ENCODE results near the gene AP4S1.
"Not testable (repeated sequence)": the region's sequence is repeated elsewhere in the genome, so short reads cannot be mapped to it uniquely, and the experiment has no call there.

Gene AP4S1

GRCh38 chr14:31003284-31003683, 22.2 kb upstream of the AP4S1 start:
- Histone ChIP-seq H3K4me3 (no peak overlapping the region), H3K27ac (no peak overlapping the region)

GRCh38 chr14:31004007-31004406, 21.4 kb upstream of the AP4S1 start:
- H3K27ac ChIP-seq = not testable (repeated sequence)

DNA sequence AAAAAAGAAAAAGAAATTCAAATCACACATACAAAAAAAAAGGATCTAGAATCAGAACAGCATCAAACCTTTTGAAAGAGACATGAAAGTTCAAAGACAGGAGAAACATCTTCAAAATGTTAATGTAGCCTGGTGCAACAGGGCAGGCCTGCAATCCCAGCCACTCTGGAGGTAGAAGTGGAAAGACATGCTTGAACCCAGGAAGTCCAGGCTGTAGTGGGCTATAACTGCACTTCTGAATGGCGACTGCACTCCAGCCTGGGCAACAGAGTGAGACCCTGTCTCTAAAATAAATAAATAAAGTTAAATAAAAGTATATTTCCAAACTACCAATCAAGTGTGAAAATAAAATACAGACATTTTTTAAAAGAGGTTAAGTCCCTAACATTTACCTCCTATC, 18.7 kb upstream of the AP4S1 start:
- no peak overlapping the region for H3K4me3 ChIP-seq
- H3K27ac ChIP-seq = no peak overlapping the region

More at GRCh38 chr14:31004007-31004406, 21.4 kb upstream of the AP4S1 start:
- H3K4me3 ChIP-seq = not testable (repeated sequence)

GRCh38 chr14:31009836-31010574, 15.4 kb upstream of the AP4S1 start:
- Histone ChIP-seq H3K4me3 (no peak overlapping the region), H3K27ac (no peak overlapping the region)

DNA sequence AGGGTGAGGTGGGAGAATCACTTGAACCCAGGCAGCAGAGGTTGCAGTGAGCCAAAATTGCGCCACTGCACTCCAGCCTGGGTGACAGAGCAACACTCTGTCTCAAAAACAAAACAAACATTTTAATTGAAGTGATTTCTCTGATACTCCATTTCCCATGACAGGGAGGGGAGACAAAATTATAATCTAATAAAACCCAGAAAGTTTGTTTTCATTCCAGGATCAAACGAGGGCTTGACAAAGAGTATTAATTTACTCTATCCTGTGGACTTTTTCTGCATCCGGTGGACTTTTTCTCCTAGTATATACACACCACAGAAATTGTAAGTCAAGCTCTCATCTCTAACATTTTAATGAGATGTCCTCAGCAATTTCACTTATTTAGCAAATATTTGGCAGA, 14.5 kb upstream of the AP4S1 start:
- Histone ChIP-seq H3K4me3 (no peak overlapping the region), H3K27ac (no peak overlapping the region)

DNA sequence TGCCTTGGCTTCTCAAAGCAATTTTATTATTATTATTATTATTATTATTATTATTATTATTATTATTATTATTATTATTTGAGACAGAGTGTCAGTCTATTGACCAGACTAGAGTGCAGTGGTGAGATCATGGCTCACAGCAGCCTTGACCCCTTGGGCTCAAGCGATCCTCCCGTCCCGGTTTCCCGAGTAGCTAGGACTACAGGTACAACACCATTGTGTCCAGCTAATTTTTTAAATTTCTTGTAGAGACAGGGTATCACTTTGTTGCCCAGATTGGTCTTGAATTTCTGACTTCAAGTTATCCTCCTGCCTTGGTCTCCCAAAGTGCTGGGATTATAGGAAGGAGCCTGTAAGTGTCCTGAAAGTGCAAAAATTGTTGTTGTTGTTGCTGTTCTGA, 11.6 kb upstream of the AP4S1 start:
- no peak overlapping the region for H3K4me3 ChIP-seq
- H3K27ac ChIP-seq = no peak overlapping the region

GRCh38 chr14:31018057-31018645, 7.3 kb upstream of the AP4S1 start:
- H3K4me3 ChIP-seq = no peak overlapping the region
- no peak overlapping the region for H3K27ac ChIP-seq

DNA sequence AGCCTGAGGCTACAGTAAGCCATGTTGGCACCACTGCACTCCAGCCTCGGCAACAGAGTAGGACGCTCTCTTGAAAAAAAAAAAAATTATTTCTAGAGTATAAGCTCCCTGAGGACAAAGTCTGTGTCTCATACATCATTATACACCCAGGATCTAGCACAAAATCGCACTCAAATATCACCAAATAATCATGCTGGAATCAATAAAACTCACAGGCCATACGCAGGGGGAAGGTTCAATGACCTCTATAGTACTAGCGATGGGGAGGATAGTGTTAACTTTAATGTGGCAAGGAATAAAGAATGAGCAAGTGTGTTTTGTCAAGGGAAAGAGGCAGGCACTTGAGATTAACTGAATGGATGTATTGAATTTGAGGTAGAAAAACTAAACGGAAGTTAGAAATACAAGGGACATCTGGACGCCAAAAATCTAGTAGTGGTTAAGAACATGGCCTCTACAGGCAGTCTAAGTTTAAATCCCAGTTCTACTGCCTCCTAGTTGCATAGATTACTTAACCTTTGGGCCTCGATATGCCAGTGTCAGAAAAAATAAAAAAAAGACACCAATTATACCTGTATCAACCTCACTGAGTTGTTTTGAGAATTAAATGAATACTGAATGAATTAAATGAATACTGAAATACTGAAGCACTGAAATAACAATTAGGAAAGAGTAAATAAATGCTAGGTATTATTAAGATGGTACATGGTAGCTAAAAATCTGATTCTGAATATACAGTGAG, 4.4 kb upstream of the AP4S1 start:
- H3K27ac ChIP-seq = no peak overlapping the region

DNA sequence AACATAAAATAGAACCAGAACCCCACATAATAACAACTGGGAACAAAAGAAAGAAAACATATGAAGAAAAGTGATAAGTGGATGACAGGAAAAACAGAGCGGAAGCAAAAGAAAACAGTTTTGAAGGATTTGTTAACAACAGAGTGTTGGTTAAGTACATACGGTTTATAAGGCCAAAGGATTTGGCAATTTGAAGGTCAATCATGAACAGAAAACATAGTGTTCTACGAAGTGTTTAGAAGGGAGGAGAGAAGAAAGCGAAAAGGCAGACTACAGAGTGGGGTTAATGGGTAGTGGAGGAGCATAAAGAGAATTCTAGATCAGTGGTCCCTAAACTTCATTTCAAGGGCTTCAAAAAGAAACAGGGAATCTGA, 3.9 kb upstream of the AP4S1 start:
- Histone ChIP-seq H3K4me3 (no peak overlapping the region), H3K27ac (no peak overlapping the region)

More for the DNA sequence above, 4.4 kb upstream of the AP4S1 start:
- H3K4me3 ChIP-seq = no peak overlapping the region

- H3K4me3 ChIP-seq = no peak overlapping the region
Observed at GRCh38 chr14:31022386-31022785, 3.1 kb upstream of the AP4S1 start.

GRCh38 chr14:31024010-31024480, 1.4 kb upstream of the AP4S1 start:
- H3K4me3 ChIP-seq = peak overlapping the region in 2 of 7 experiments; percentile 98 to 99
- peak overlapping the region in 5 of 21 experiments; percentile 28 to 100 (median 99) for H3K27ac ChIP-seq

More at GRCh38 chr14:31022386-31022785, 3.1 kb upstream of the AP4S1 start:
- peak overlapping the region in 1 of 21 experiments; percentile 30 for H3K27ac ChIP-seq

DNA sequence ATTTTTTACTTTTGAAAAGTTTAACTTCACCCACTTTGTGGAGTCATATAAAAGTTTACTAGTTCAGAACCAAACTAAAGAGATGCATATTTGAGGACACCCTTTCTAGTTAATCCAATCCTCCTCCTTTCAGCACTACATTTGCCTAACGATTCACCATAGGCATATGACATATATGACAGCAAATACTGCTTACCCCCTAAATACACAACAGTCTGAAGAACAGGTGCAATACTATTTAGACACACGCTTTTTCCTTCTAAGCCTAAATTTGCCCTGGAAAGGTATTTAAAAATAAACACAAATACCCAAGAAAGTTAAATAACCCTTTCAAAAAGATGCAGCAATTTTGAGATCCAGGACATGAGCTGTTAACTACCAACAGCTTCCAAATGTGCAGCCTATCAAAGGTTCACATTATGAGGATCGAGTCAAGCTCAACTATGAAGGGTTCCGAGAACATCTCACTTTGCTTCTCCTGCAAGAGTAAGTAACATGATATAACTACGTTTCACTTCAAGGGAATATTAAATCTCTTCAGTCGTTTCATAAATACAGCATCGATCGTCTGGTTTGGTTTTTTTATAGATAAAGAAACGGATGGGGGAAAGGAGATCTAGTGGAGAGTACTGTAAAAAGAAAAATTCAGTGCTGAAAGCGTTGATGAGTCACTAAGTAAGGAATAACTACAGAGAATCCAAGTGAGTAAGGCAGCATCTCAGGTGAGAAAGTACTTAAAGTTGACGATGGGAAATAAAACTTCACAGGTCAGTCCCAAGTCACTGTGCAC, 677 bp upstream of the AP4S1 start:
- H3K27ac ChIP-seq = peak overlapping the region; percentile 92 to 100 (median 99)
- H3K4me3 ChIP-seq = peak overlapping the region; percentile 97 to 100 (median 99)

DNA sequence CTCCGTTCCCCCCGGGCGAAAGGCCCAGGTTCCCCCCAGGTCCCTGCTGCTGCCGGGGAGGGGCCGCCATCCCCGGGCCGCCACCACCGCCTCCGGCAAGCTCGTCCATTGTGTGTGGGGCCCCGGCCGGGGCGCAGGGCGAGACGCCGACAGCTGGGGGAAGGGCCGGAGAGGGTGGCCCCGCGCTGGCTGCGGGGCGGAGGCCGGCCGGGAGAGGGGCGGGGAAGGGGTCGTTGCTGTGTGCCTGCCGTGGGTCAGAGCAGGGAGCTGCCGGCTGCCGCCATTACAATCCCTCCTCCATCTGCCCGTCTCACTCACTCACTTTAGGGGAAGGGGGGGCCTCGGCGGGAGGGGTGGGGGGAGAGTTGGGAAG, 614 bp downstream of the AP4S1 start, which contains the start of gene STRN3:
Gene STRN3, minus strand, starts transcription at position 303 of the 373 bp plus-strand sequence. Its CDS starts 194 bp downstream, at position 109.
- Histone ChIP-seq H3K27ac (peak within 1 kb of the TSS; percentile 92 to 100 (median 99)), H3K4me3 (peak within 1 kb of the TSS; percentile 97 to 100 (median 99))

GRCh38 chr14:31026450-31027235, 1.2 kb downstream of the AP4S1 start:
- H3K4me3 ChIP-seq = peak overlapping the region; percentile 97 to 100 (median 99)
- H3K27ac ChIP-seq = peak overlapping the region; percentile 92 to 100 (median 99)

- Histone ChIP-seq H3K27ac (peak overlapping the region in 5 of 21 experiments; percentile 96 to 100 (median 99)), H3K4me3 (peak overlapping the region in 1 of 7 experiments; percentile 99)
Observed at GRCh38 chr14:31027847-31028246, 2.4 kb downstream of the AP4S1 start.

- H3K4me3 ChIP-seq = no peak overlapping the region
- H3K27ac ChIP-seq = no peak overlapping the region
Observed at GRCh38 chr14:31029016-31029970, 3.8 kb downstream of the AP4S1 start.

GRCh38 chr14:31030469-31030868, 5.0 kb downstream of the AP4S1 start:
- Histone ChIP-seq H3K27ac (no peak overlapping the region), H3K4me3 (no peak overlapping the region)

DNA sequence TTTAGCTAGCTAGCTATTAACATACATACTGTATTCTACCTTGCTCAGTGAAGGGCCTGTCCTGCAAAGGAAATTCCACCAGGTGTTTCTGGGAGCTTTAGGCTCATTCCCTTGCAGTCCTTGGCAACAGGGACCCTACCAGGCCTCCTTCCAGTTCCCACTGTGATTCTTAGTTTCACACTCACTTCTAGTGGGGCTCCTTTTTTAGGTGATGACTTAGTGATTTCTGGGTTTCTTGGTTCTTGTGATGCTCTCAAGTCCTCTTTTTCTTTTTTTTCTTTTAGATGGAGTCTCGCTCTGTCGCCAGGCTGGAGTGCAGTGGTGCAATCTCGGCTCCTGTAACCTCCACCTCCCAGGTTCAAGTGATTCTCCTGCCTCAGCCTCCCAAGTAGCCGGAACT, 11.1 kb downstream of the AP4S1 start:
- Histone ChIP-seq H3K4me3 (no peak overlapping the region), H3K27ac (no peak overlapping the region)
